Measurements from ENCODE around the gene PTPRK. TPM values are rescaled to one million over a fixed set of nuclear protein-coding genes. Genes with fewer than 3 reads are reported as not detected.

PTPRK gene
- total and polyA plus RNA-seq, 5 donors from 2014 or later = 0.16 to 1.0 (median 0.45) TPM; not detected in 1

GRCh38 chr6:127923135-127923534, 597.3 kb downstream of the PTPRK start:
- Histone ChIP-seq H3K4me1 (ENCODE audit: control insufficient read depth, insufficient read depth, low read length, poor library complexity, severe bottlenecking) (peaks cover 9% of the 10 kb centered on the region), H3K9me3 (ENCODE audit: control insufficient read depth in 2 of 2, low read length in 2 of 2) (peaks cover 0 to 4% of the 10 kb centered on the region in 2 experiments), H3K4me3 (ENCODE audit: low read depth, low read length) (no peak overlapping the region), H3K36me3 (ENCODE audit: control insufficient read depth, insufficient read depth, low read length) (no peaks in the 10 kb centered on the region), H3K27ac (ENCODE audit: insufficient read depth, low read length, poor library complexity, severe bottlenecking) (no peak overlapping the region), H3K27me3 (ENCODE audit: control insufficient read depth, insufficient read depth, low read length) (no peaks in the 10 kb centered on the region)
- Mint-ChIP-seq H3K9me3 (peaks cover 0 to 10% (median 6%) of the 10 kb centered on the region in 7 donors), H3K36me3 (no peaks in the 10 kb centered on the region), H3K27me3 (no peaks in the 10 kb centered on the region), H3K4me3 (peak overlapping the region in 1 of 4 donors; percentile 4), H3K27ac (no peak overlapping the region), H3K4me1 (peaks cover 17 to 47% (median 28%) of the 10 kb centered on the region in 4 donors)
- DNase-seq = no peak
- ATAC-seq (ENCODE audit: low read depth in 2 of 2) = no peak

- H3K36me3 Mint-ChIP-seq = no peaks in the 10 kb centered on the region
- H3K27me3 Mint-ChIP-seq = no peaks in the 10 kb centered on the region
- Histone ChIP-seq H3K27ac (ENCODE audit: insufficient read depth, low read length, poor library complexity, severe bottlenecking) (no peak overlapping the region), H3K4me3 (ENCODE audit: low read depth, low read length) (no peak overlapping the region), H3K36me3 (ENCODE audit: control insufficient read depth, insufficient read depth, low read length) (no peaks in the 10 kb centered on the region), H3K27me3 (ENCODE audit: control insufficient read depth, insufficient read depth, low read length) (no peaks in the 10 kb centered on the region), H3K4me1 (ENCODE audit: control insufficient read depth, insufficient read depth, low read length, poor library complexity, severe bottlenecking) (peaks cover 17% of the 10 kb centered on the region), H3K9me3 (ENCODE audit: control insufficient read depth in 2 of 2, low read length in 2 of 2) (peaks cover 0 to 4% of the 10 kb centered on the region in 2 experiments)
- peaks cover 0 to 10% (median 3%) of the 10 kb centered on the region in 7 donors for H3K9me3 Mint-ChIP-seq
- peaks cover 19 to 57% (median 31%) of the 10 kb centered on the region in 4 donors for H3K4me1 Mint-ChIP-seq
- no peak for DNase-seq
- no peak for ATAC-seq (ENCODE audit: low read depth in 2 of 2)
- H3K4me3 Mint-ChIP-seq = no peak overlapping the region
- H3K27ac Mint-ChIP-seq = no peak overlapping the region
Measured at GRCh38 chr6:127921982-127922381, 598.4 kb downstream of the PTPRK start.

GRCh38 chr6:127920804-127921203, 599.6 kb downstream of the PTPRK start:
- Histone ChIP-seq H3K27me3 (ENCODE audit: control insufficient read depth, insufficient read depth, low read length) (no peaks in the 10 kb centered on the region), H3K9me3 (ENCODE audit: control insufficient read depth in 2 of 2, low read length in 2 of 2) (peaks cover 0 to under 1% of the 10 kb centered on the region in 2 experiments), H3K36me3 (ENCODE audit: control insufficient read depth, insufficient read depth, low read length) (no peaks in the 10 kb centered on the region), H3K27ac (ENCODE audit: insufficient read depth, low read length, poor library complexity, severe bottlenecking) (no peak overlapping the region), H3K4me1 (ENCODE audit: control insufficient read depth, insufficient read depth, low read length, poor library complexity, severe bottlenecking) (peaks cover 17% of the 10 kb centered on the region), H3K4me3 (ENCODE audit: low read depth, low read length) (no peak overlapping the region)
- ATAC-seq (ENCODE audit: low read depth in 2 of 2) (no peak), DNase-seq (no peak)
- Mint-ChIP-seq H3K9me3 (peaks cover 0 to 8% (median 3%) of the 10 kb centered on the region in 7 donors), H3K36me3 (no peaks in the 10 kb centered on the region), H3K27ac (no peak overlapping the region), H3K4me1 (peaks cover 19 to 59% (median 34%) of the 10 kb centered on the region in 4 donors), H3K4me3 (no peak overlapping the region), H3K27me3 (no peaks in the 10 kb centered on the region)
